ENCODE data around the gene SND1.

SND1 gene

GRCh38 chr7:127988751-127989150 lies 336.8 kb downstream of the SND1 start:
- Histone ChIP-seq H3K4me1 (ENCODE audit: control insufficient read depth, insufficient read depth, low read length, poor library complexity, severe bottlenecking) (no peaks in the 10 kb centered on the region), H3K36me3 (ENCODE audit: control insufficient read depth, insufficient read depth, low read length) (peaks cover 22% of the 10 kb centered on the region), H3K4me3 (ENCODE audit: insufficient read depth, low read depth, low read length, poor library complexity, severe bottlenecking) (no peak overlapping the region), H3K27me3 (replicated peaks; ENCODE audit: control insufficient read depth, insufficient read depth, low read length, poor library complexity, severe bottlenecking) (no peaks in the 10 kb centered on the region), H3K27ac (ENCODE audit: insufficient read depth, low read length, poor library complexity, severe bottlenecking) (no peak overlapping the region), H3K9me3 (ENCODE audit: control insufficient read depth, low read length) (no peaks in the 10 kb centered on the region)
- no peak for DNase-seq

- H3K9me3 ChIP-seq (ENCODE audit: control insufficient read depth, low read length), result no peaks in the 10 kb centered on the region
- DNase-seq, result no peak
- H3K27ac ChIP-seq (ENCODE audit: insufficient read depth, low read length, poor library complexity, severe bottlenecking), result no peak overlapping the region
- peaks cover 31% of the 10 kb centered on the region for H3K36me3 ChIP-seq (ENCODE audit: control insufficient read depth, insufficient read depth, low read length)
- no peaks in the 10 kb centered on the region for H3K27me3 ChIP-seq (replicated peaks; ENCODE audit: control insufficient read depth, insufficient read depth, low read length, poor library complexity, severe bottlenecking)
- H3K4me3 ChIP-seq (ENCODE audit: insufficient read depth, low read depth, low read length, poor library complexity, severe bottlenecking), result no peak overlapping the region
- H3K4me1 ChIP-seq (ENCODE audit: control insufficient read depth, insufficient read depth, low read length, poor library complexity, severe bottlenecking), result no peaks in the 10 kb centered on the region
Measured at GRCh38 chr7:127993317-127993716, 341.3 kb downstream of the SND1 start.

- H3K27ac ChIP-seq (ENCODE audit: insufficient read depth, low read length, poor library complexity, severe bottlenecking), result no peak overlapping the region
- DNase-seq, result no peak
- H3K4me1 ChIP-seq (ENCODE audit: control insufficient read depth, insufficient read depth, low read length, poor library complexity, severe bottlenecking), result no peaks in the 10 kb centered on the region
- H3K9me3 ChIP-seq (ENCODE audit: control insufficient read depth, low read length), result no peaks in the 10 kb centered on the region
- peaks cover 31% of the 10 kb centered on the region for H3K36me3 ChIP-seq (ENCODE audit: control insufficient read depth, insufficient read depth, low read length)
- H3K27me3 ChIP-seq (replicated peaks; ENCODE audit: control insufficient read depth, insufficient read depth, low read length, poor library complexity, severe bottlenecking), result no peaks in the 10 kb centered on the region
- H3K4me3 ChIP-seq (ENCODE audit: insufficient read depth, low read depth, low read length, poor library complexity, severe bottlenecking), result no peak overlapping the region
Measured at GRCh38 chr7:127993987-127994386, 342.0 kb downstream of the SND1 start.

- Histone ChIP-seq H3K36me3 (ENCODE audit: control insufficient read depth, insufficient read depth, low read length) (peaks cover 31% of the 10 kb centered on the region), H3K4me1 (ENCODE audit: control insufficient read depth, insufficient read depth, low read length, poor library complexity, severe bottlenecking) (no peaks in the 10 kb centered on the region), H3K27me3 (replicated peaks; ENCODE audit: control insufficient read depth, insufficient read depth, low read length, poor library complexity, severe bottlenecking) (no peaks in the 10 kb centered on the region), H3K27ac (ENCODE audit: insufficient read depth, low read length, poor library complexity, severe bottlenecking) (no peak overlapping the region), H3K9me3 (ENCODE audit: control insufficient read depth, low read length) (no peaks in the 10 kb centered on the region), H3K4me3 (ENCODE audit: insufficient read depth, low read depth, low read length, poor library complexity, severe bottlenecking) (no peak overlapping the region)
- DNase-seq, result no peak
Measured at GRCh38 chr7:127995156-127995880, 343.3 kb downstream of the SND1 start.

- H3K36me3 ChIP-seq (ENCODE audit: control insufficient read depth, insufficient read depth, low read length), result peaks cover 28% of the 10 kb centered on the region
- H3K4me1 ChIP-seq (ENCODE audit: control insufficient read depth, insufficient read depth, low read length, poor library complexity, severe bottlenecking), result no peaks in the 10 kb centered on the region
- no peak for DNase-seq
- H3K27me3 ChIP-seq (replicated peaks; ENCODE audit: control insufficient read depth, insufficient read depth, low read length, poor library complexity, severe bottlenecking), result no peaks in the 10 kb centered on the region
- H3K4me3 ChIP-seq (ENCODE audit: insufficient read depth, low read depth, low read length, poor library complexity, severe bottlenecking), result no peak overlapping the region
- no peaks in the 10 kb centered on the region for H3K9me3 ChIP-seq (ENCODE audit: control insufficient read depth, low read length)
- H3K27ac ChIP-seq (ENCODE audit: insufficient read depth, low read length, poor library complexity, severe bottlenecking), result no peak overlapping the region
Measured at GRCh38 chr7:127995881-127996215, 343.9 kb downstream of the SND1 start.

GRCh38 chr7:127996253-127997071 lies 344.5 kb downstream of the SND1 start:
- no peaks in the 10 kb centered on the region for H3K9me3 ChIP-seq (ENCODE audit: control insufficient read depth, low read length)
- H3K36me3 ChIP-seq (ENCODE audit: control insufficient read depth, insufficient read depth, low read length), result peaks cover 22% of the 10 kb centered on the region
- no peak for DNase-seq
- H3K4me1 ChIP-seq (ENCODE audit: control insufficient read depth, insufficient read depth, low read length, poor library complexity, severe bottlenecking), result no peaks in the 10 kb centered on the region
- H3K27me3 ChIP-seq (replicated peaks; ENCODE audit: control insufficient read depth, insufficient read depth, low read length, poor library complexity, severe bottlenecking), result no peaks in the 10 kb centered on the region
- H3K4me3 ChIP-seq (ENCODE audit: insufficient read depth, low read depth, low read length, poor library complexity, severe bottlenecking), result no peak overlapping the region
- no peak overlapping the region for H3K27ac ChIP-seq (ENCODE audit: insufficient read depth, low read length, poor library complexity, severe bottlenecking)

- no peak overlapping the region for H3K4me3 ChIP-seq (ENCODE audit: insufficient read depth, low read depth, low read length, poor library complexity, severe bottlenecking)
- H3K4me1 ChIP-seq (ENCODE audit: control insufficient read depth, insufficient read depth, low read length, poor library complexity, severe bottlenecking), result no peaks in the 10 kb centered on the region
- H3K27me3 ChIP-seq (replicated peaks; ENCODE audit: control insufficient read depth, insufficient read depth, low read length, poor library complexity, severe bottlenecking), result no peaks in the 10 kb centered on the region
- no peak overlapping the region for H3K27ac ChIP-seq (ENCODE audit: insufficient read depth, low read length, poor library complexity, severe bottlenecking)
- no peak for DNase-seq
- no peaks in the 10 kb centered on the region for H3K9me3 ChIP-seq (ENCODE audit: control insufficient read depth, low read length)
- H3K36me3 ChIP-seq (ENCODE audit: control insufficient read depth, insufficient read depth, low read length), result peaks cover 14% of the 10 kb centered on the region
Measured at GRCh38 chr7:127997226-127997922, 345.4 kb downstream of the SND1 start.

- Histone ChIP-seq H3K27ac (ENCODE audit: insufficient read depth, low read length, poor library complexity, severe bottlenecking) (no peak overlapping the region), H3K4me3 (ENCODE audit: insufficient read depth, low read depth, low read length, poor library complexity, severe bottlenecking) (no peak overlapping the region), H3K4me1 (ENCODE audit: control insufficient read depth, insufficient read depth, low read length, poor library complexity, severe bottlenecking) (peaks cover 3% of the 10 kb centered on the region), H3K27me3 (replicated peaks; ENCODE audit: control insufficient read depth, insufficient read depth, low read length, poor library complexity, severe bottlenecking) (no peaks in the 10 kb centered on the region), H3K9me3 (ENCODE audit: control insufficient read depth, low read length) (no peaks in the 10 kb centered on the region), H3K36me3 (ENCODE audit: control insufficient read depth, insufficient read depth, low read length) (peaks cover 9% of the 10 kb centered on the region)
- DNase-seq, result no peak
Measured at GRCh38 chr7:127998671-127999070, 346.7 kb downstream of the SND1 start.

GRCh38 chr7:128000048-128000447 lies 348.1 kb downstream of the SND1 start:
- no peak for DNase-seq
- Histone ChIP-seq H3K27me3 (replicated peaks; ENCODE audit: control insufficient read depth, insufficient read depth, low read length, poor library complexity, severe bottlenecking) (no peaks in the 10 kb centered on the region), H3K36me3 (ENCODE audit: control insufficient read depth, insufficient read depth, low read length) (peaks cover 5% of the 10 kb centered on the region), H3K4me1 (ENCODE audit: control insufficient read depth, insufficient read depth, low read length, poor library complexity, severe bottlenecking) (peaks cover 3% of the 10 kb centered on the region), H3K27ac (ENCODE audit: insufficient read depth, low read length, poor library complexity, severe bottlenecking) (no peak overlapping the region), H3K9me3 (ENCODE audit: control insufficient read depth, low read length) (no peaks in the 10 kb centered on the region), H3K4me3 (ENCODE audit: insufficient read depth, low read depth, low read length, poor library complexity, severe bottlenecking) (no peak overlapping the region)

GRCh38 chr7:128000854-128001265 lies 348.9 kb downstream of the SND1 start:
- Histone ChIP-seq H3K27ac (ENCODE audit: insufficient read depth, low read length, poor library complexity, severe bottlenecking) (no peak overlapping the region), H3K36me3 (ENCODE audit: control insufficient read depth, insufficient read depth, low read length) (no peaks in the 10 kb centered on the region), H3K4me1 (ENCODE audit: control insufficient read depth, insufficient read depth, low read length, poor library complexity, severe bottlenecking) (peaks cover 3% of the 10 kb centered on the region), H3K9me3 (ENCODE audit: control insufficient read depth, low read length) (no peaks in the 10 kb centered on the region), H3K27me3 (replicated peaks; ENCODE audit: control insufficient read depth, insufficient read depth, low read length, poor library complexity, severe bottlenecking) (no peaks in the 10 kb centered on the region), H3K4me3 (ENCODE audit: insufficient read depth, low read depth, low read length, poor library complexity, severe bottlenecking) (no peak overlapping the region)
- no peak for DNase-seq
